ENCODE data around the gene SLIT2. TPM values are rescaled to one million over a fixed set of nuclear protein-coding genes. Genes with fewer than 3 reads are reported as not detected.

Gene SLIT2
- total RNA-seq, 4 donors from 2014 or later: 0.97 to 4.2 (median 3.8) TPM

DNA sequence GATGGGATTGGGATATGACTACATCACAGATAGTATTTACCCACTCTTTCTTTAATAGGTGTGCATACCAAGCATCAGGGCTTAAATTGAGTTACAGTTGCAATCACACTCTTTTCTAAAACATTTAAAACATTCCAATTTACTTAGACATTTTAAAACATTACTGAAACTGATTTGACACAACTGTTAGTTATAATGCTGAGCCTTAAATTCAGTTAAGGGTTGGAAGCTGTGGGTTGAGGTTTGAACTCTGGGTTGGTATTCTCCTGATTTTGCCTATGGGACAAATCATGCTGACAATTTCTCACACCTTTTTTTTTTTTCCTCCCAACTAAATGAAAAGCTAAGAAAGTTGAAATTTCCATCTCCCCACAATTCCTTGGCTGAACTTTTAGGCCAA lies 16.3 kb downstream of the SLIT2 start:
- DNase-seq (ENCODE audit: low spot score in 2 of 2): no peak
- intact Hi-C loops (cut with DNase I; ENCODE audit: low total_unique reads): no loop called here
- H3K4me3 ChIP-seq (ENCODE audit: low read depth, poor library complexity, severe bottlenecking): no peak overlapping the region
- TF ChIP-seq POLR2A (IDR thresholded peaks at IDR 0.05): no peak

DNA sequence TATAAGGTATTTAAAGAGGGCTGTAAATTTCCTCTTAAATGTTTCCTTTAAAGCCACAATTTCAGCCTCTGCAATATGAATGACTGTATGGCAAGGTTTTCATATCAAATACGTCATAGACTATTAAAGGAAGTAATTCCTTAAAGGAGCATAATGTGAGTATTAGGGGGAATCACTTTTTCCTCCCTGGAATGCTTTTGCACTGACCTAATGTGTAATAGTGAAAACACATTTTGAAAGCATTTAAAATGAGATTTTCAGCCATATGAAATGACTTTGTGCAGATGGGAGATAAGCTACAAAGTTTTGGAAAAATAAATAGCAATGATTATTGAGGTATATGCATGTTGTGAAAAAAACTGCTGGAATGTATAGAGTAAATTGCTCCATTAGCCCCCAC lies 17.6 kb downstream of the SLIT2 start:
- DNase-seq (ENCODE audit: low spot score in 2 of 2): no peak
- TF ChIP-seq POLR2A (IDR thresholded peaks at IDR 0.05): no peak
- H3K4me3 ChIP-seq (ENCODE audit: low read depth, poor library complexity, severe bottlenecking): no peak overlapping the region
- 53 to 57% methylated on average over 1 of the region's 1 CpG for WGBS, 2 donors
- intact Hi-C loops (cut with DNase I; ENCODE audit: low total_unique reads): no loop called here

DNA sequence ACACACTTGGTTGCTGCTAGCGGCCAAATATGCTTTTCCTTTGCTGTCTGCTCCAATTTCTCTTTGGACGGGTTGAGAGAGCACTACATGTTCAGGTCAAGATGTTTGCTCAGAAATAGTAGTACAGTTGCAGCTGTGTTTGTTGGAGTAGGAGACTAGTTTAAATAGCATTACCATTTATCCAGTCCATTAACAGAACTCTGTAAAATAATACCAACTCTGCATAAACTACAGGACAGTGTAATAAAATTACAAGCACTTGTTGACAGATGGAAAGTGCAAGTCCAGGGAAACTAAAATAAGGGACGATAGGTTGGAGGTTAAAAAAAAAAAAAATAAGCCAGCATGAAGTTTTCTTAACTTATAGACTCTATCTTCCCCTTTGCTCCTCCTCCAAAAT lies 20.2 kb downstream of the SLIT2 start:
- 71 to 81% methylated on average over 3 of the region's 3 CpGs for WGBS, 2 donors
- DNase-seq (ENCODE audit: low spot score in 2 of 2): no peak
- no peak for TF ChIP-seq CTCF (IDR thresholded peaks at IDR 0.05)
- TF ChIP-seq POLR2A (IDR thresholded peaks at IDR 0.05): no peak
- no peak overlapping the region for H3K4me3 ChIP-seq (ENCODE audit: low read depth, poor library complexity, severe bottlenecking)
- intact Hi-C loops (cut with DNase I; ENCODE audit: low total_unique reads): no loop called here

GRCh38 chr4:20272411-20272872 lies 20.7 kb downstream of the SLIT2 start:
- TF ChIP-seq POLR2A (IDR thresholded peaks at IDR 0.05) (no peak), CTCF (IDR thresholded peaks at IDR 0.05) (no peak)
- no peak for DNase-seq (ENCODE audit: low spot score in 2 of 2)
- intact Hi-C loops (cut with DNase I; ENCODE audit: low total_unique reads): no loop called here
- 70 to 84% methylated on average over 4 of the region's 4 CpGs for WGBS, 2 donors
- no peak overlapping the region for H3K4me3 ChIP-seq (ENCODE audit: low read depth, poor library complexity, severe bottlenecking)

DNA sequence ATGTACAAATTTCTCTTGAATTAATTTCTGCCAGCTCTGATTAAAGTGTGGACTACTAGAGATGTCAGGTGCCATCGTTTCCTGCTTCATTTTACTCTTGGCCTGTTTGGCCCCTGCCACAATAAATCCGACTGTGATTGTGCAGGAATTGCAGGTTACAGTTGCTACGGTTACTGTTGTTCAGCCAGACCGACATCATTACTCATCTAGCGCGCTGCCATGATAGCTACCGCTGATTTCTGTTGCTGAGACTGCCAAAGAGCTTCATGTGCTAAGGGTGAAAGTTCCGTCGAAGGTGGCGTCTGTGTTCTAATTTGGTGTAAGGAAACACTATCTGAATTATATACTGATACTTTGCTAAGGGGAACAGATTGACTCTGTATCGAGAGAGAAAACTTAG lies 22.1 kb downstream of the SLIT2 start:
- intact Hi-C loops (cut with DNase I; ENCODE audit: low total_unique reads): no loop called here
- no peak for TF ChIP-seq CTCF (IDR thresholded peaks at IDR 0.05)
- no peak for TF ChIP-seq POLR2A (IDR thresholded peaks at IDR 0.05)
- no peak overlapping the region for H3K4me3 ChIP-seq (ENCODE audit: low read depth, poor library complexity, severe bottlenecking)
- no peak for DNase-seq (ENCODE audit: low spot score in 2 of 2)
- 84% methylated on average over 11 of the region's 11 CpGs for WGBS, 2 donors

GRCh38 chr4:20276848-20277247 lies 25.1 kb downstream of the SLIT2 start:
- intact Hi-C loops (cut with DNase I; ENCODE audit: low total_unique reads): no loop called here
- no peak overlapping the region for H3K4me3 ChIP-seq (ENCODE audit: low read depth, poor library complexity, severe bottlenecking)
- TF ChIP-seq CTCF (IDR thresholded peaks at IDR 0.05) (no peak), POLR2A (IDR thresholded peaks at IDR 0.05) (no peak)
- 62% methylated on average over 5 of the region's 5 CpGs for WGBS, 2 donors
- no peak for DNase-seq (ENCODE audit: low spot score in 2 of 2)

DNA sequence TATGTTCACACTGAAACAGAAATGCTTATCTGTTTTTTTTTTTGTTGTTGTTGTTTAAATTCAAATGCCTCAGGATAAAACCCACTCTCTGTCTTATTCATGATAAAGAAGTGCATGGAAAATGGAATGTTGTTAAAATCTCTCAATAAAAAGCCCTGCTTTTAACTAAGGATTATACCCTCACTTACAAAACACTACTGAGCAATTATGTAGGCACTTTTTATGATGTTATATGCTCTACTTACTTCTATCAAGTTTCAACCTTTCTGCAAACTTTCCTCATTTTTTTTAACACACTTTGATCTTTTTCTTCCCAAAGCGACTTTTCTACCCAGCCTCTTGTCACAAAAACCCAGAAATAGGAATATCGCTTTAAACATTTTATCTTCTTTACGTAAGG lies 26.5 kb downstream of the SLIT2 start:
- no peak for DNase-seq (ENCODE audit: low spot score in 2 of 2)
- no peak for TF ChIP-seq POLR2A (IDR thresholded peaks at IDR 0.05)
- TF ChIP-seq CTCF (IDR thresholded peaks at IDR 0.05): no peak
- H3K4me3 ChIP-seq (ENCODE audit: low read depth, poor library complexity, severe bottlenecking): no peak overlapping the region
- intact Hi-C loops (cut with DNase I; ENCODE audit: low total_unique reads): no loop called here
- 92 to 93% methylated on average over 3 of the region's 3 CpGs for WGBS, 2 donors

Data from lower leg skin (tissue), 4 donors.